HG03175 (cell line): Measurements from ENCODE around the gene HIRIP3.

ENCODE experiments used
- ATAC-seq: cut with Tn5 transposase; IDR thresholded peaks from one replicate; pipeline ENCODE4 v1.9.1; 2021; ENCODE audit warnings: mild to moderate bottlenecking, moderate library complexity; ENCODE audit not compliant: unreplicated experiment

HIRIP3 gene

DNA sequence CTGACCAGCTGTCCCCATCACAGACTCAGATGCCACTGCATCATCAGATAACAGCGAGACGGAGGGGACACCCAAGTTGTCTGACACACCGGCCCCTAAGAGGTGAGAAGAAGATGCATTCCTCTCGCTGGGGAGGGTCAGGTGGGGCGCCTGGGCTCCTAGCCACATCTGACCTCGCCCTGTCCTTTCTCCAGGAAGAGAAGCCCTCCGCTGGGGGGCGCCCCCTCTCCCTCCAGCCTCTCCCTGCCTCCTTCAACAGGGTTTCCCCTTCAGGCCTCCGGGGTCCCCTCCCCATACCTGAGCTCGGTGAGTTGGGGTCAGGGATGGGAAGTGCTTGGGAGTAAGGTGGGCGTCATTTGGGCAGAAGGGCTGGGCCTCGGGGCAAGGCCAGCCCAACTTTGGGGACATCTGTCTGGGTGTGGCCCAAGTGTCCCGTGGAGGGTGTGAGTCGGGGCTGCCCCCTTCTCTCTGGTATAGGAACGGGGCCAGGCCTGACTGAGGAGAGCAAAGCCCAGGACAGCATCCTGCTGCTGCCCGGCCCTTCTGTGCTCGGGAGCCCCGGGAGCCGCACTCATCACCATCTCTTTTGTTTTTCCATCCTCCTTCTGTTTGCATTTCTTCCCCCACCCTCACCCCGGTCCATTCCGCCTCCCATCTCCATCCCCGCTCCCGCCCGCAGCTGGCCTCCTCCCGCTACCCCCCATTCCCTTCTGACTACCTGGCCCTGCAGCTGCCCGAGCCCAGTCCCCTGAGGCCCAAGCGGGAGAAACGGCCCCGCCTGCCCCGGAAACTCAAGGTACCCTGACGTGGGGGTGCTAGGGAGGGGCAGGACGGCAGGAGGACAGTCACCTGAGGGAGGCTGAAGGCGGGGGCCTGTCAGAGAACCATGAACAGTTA, 5.6 kb upstream of the HIRIP3 start:
- no peak for ATAC-seq

DNA sequence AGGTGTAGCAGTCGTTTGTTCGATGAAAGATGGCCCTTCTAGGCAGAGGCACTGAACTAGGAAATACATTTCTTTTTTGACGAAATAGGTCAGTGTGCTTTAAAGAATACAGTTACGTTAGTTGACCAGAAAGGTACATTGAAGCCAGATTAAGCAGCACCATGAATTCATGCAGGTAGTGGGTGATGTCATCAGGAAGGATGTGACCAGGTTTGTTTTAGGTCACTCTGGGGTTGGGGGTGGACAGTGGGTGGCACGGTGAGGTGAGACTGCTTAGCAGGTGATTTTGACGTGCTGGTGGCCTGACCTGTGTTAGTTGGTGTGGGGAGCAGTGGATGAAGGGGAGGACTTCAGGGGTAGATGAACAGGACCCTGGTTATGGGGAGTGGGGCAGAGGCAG, 4.2 kb upstream of the HIRIP3 start:
- no peak for ATAC-seq

DNA sequence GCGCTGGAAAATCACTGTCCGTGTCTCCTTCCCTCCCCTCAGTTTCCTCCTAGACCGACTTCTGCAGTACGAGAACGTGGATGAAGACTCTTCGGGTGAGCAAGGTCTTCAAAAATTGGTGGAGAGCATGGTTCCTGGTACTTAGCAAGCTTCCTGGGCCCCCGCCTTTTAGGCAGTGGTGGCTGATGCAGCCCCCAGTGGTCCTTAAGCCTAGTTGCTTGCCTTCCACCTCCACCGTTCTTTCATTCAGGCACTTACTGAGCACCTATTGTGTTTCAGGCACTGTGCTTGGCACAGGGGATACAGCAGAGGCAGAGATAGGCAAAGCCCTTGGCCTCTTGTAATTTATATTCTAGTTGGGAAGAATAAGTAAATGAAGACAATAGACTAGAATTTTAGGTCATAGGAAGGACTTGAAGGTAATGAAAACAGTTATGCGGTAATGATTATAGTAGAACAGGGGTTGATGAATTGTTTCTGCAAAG, 1.4 kb upstream of the HIRIP3 start:
- no peak for ATAC-seq

DNA sequence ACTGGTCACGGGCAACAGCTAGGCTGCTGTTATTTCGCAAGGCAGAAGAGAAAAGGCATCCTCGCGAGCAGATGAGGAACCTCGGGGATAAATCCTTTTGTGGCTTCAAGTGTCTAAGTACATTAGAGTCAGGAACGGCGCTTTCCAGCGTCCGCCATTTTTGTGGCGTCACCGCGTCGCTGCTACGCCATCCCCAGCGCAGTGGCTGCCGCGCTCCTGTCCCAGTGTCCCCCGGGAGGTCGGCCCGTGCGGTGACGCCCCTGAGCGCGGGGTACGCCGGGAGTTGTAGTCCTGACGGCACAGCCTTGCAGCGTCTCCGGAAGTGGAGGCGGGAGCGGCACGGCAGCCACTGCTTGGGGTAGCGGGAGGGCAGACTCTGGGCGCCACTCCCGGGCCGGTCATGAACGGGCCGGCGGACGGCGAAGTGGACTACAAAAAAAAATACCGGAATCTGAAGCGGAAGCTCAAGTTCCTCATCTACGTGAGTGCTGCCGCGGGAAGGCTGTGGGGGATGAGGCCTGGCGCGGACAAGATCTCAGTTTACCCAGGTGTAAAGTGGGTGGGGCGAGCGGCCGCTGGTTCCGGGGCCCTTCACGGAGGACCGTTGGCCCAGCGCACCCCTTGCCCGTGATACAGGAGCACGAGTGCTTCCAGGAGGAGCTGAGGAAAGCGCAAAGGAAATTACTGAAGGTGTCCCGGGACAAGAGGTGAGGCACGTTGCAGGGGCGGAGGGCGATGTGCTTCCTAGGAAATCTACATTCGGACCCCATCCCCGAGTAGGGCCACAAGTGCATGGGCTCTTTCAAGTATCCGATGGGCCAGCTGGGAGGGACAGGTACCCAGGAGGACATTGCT, 721 bp upstream of the HIRIP3 start, which contains the start of gene INO80E:
Gene INO80E, plus strand, starts transcription at position 331 of the 855 bp plus-strand sequence. Its CDS starts 70 bp downstream, at position 401.
- ATAC-seq: peak; percentile 95

DNA sequence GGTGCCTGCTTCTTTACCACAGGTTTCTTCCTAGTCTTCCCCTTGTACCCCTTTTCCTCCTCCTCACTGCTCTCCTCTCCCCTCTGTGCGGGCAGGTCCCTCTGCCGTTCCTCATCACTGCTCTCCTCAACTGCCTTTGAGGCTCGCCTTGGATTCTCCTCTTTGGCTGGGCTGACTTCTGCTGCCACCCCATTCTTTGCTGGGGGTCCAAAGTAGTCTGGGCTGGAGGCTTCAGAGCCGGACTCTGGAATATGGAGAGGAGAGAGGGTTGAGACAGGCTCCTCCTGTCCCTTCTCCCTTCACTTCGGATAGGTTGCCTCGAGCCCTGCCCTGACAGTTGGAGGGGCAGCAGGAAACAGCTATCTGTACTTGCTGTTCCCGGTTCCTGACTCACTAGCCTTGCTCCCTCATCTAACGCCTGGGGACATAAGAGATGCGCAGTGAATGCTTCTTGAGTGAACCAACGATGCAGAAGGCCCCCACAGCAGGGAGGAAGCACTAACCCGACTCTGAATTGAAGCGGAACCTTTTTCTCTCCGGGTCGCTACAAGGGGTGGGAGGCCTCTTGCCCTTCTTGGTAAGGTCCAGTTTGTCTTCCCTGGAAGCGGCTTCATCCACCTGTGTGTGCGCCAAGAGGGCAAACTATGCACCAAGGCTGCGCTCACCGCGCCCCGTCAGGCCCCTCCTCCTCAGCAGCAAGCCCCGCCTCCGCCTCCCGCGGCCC, 655 bp downstream of the HIRIP3 start:
- peak; percentile 31 for ATAC-seq

DNA sequence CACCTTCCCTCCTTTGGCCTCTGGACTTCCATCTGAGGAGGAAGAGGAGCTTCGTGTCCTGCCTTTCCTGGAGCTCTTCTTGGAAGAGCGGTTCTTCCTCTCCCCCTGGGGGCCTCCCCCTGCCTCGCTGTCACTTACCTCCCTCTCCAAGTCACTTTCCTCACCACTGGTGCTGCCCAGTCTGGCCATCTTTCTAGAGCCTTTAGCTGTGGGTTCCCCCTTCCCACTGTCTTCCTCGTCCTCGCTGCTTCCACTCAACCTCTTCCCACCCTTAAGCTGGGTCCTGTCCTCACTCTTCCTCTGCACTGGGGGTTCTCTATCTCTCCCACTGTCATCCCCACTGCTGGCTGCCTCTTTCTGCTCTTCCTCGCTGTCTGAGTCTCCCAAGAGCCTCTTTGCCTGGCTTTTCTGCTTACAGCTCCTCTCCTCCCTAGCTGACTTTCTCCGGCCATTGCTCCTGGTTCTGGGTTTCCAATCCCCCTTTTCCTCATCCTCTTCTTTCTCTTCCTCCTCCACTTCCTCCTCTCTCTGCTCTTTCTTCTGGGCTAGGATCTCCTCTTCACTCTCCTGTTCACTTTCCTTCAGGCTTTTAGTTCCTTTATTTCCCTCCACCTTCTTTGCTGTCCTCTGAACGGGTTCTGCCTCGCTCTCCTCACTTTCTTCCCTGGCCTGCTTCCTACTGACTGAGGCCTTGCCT, 1.4 kb downstream of the HIRIP3 start:
- no peak for ATAC-seq

DNA sequence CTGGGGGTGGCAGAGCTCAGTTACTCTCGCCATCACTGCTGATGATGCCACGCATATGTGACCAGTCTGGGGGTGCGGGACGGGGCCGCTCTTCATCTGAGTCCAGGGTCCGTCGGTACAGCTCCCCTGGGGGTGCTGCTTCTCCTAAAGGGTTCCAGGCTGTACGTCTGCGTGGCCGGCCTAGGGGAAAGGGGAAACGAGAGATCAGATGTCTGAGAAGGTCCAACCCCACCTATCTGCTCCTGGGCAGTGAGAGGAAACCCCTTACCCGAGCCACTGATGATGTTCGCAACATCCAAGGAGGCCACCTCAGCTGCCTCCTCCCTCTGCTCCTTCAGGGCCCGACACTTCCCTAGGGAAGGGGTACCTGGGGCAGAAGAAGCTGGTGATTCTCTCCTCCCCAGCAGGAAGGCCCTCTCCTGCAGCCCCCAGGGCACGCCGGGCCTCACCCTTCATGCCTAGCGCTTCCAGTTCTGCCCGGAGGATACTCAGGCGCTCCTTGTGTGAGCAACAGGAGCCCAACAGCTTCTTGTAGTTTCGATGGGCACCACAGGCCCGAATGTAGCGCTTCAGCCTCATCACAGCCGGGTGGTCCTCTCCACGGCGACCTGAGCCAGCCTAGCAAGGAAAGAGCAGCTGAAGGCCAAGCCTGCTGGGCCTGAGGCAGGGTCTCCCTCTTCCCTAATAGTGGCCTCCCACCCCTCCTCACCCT, 2.1 kb downstream of the HIRIP3 start:
- no peak for ATAC-seq

DNA sequence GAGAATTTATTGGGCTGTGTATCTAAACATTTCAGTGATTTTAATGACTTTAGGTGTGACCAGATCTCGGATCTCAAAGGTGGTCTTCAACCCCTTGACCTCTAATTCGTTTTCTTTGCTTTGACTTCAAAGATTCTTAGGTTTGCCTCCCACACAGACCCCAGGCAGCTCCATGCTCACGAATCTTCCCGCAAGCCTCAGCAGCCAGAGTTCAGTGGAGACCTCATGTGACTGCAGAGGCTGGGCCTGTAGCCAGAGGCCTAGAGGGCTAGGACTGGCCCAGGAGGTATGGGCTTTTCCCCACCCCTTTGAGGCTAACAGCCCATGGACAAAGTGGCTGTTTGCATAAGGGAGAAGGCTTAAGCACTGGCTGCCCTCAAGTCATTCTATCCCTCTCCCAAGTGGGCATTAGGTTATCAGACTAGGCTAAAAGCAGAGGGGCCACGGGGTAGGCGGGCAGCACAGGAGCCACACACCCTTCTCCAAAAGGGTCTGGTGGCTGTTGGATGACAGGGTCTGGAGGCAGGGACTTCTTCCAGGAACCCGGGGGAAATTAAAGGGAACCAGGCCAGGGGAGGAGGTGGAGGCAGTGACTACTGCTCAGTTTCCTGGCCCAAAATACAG, 3.0 kb downstream of the HIRIP3 start:
- ATAC-seq: no peak

DNA sequence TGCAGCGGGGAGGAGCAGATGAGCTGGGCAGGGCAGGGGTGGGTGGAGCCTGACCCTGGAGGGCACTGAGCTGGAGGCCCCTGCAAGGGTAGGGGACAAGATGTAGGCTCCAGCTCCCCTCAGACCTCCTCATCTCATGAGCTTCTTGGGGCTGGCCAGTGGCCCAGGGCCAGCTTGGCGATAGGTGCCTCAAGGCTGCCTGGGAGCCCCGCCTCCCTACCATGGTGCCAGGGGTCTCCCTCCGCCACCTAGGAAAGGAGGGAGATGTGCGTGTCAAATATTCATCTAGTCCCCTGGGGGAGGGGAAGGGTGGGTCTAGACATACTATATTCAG, 3.9 kb downstream of the HIRIP3 start:
- ATAC-seq: no peak

DNA sequence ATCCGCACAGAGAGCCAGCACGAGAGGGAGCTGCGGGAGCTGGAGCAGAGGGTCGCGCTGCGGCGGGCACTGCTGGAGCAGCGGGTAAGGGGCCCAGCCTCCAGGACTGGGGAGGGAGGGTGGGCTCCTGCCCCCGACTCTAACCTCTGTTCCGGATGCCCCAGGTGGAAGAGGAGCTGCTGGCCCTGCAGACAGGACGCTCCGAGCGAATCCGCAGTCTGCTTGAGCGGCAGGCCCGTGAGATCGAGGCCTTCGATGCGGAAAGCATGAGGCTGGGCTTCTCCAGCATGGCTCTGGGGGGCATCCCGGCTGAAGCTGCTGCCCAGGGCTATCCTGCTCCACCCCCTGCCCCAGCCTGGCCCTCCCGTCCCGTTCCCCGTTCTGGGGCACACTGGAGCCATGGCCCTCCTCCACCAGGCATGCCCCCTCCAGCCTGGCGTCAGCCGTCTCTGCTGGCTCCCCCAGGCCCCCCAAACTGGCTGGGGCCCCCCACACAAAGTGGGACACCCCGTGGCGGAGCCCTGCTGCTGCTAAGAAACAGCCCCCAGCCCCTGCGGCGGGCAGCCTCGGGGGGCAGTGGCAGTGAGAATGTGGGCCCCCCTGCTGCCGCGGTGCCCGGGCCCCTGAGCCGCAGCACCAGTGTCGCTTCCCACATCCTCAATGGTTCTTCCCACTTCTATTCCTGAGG, 4.4 kb downstream of the HIRIP3 start:
- no peak for ATAC-seq

DNA sequence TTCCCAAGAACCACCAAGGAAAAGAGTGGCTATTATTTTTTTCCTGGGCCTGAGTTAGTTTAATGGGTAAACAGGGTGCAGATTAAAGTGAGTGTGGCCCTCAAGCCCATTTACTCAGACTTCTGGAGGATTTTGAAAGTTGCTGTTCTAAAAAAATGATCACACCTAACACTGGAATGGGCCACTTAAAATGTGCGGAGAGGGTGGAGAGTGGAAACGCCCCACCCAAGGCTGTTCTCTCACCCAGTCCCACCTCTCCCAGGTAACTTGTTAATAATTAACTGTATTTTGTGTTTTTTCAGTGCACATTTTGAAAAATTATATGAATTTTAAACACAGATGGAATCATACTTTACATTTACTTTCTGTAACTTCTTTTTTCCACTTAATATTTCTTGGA, 5.4 kb downstream of the HIRIP3 start:
- ATAC-seq: no peak

DNA sequence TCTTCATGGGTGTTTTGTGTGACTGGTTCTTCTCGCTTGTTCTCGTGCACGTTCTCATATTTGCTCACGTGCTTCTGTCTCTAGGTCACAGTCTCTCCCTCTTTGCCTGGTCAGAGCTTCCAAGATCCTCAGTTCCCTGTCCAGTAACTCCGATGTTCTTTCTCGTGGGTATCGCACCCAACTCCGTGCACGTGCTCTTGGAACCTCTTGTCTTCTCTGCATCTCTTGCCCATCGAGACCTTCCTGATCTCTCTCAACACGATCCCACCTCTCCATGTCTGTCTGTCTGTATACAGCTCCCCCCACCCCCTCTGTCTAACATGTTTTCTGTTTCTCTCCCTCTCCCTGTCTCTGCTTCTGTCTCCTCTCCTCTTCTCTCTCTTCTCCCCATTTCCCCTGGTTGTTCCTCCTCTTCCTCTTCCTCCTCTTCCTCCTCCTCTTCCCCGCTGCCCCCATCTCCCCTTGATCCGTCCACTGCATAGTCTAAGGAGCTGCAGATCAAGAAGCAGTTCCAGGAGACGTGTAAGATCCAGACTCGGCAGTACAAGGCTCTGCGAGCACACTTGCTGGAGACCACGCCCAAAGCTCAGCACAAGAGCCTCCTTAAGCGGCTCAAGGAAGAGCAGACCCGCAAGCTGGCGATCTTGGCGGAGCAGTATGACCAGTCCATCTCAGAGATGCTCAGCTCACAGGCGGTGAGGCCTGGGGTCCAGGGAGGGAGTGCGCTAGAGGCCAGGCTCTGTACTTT, 6.1 kb downstream of the HIRIP3 start:
- no peak for ATAC-seq

DNA sequence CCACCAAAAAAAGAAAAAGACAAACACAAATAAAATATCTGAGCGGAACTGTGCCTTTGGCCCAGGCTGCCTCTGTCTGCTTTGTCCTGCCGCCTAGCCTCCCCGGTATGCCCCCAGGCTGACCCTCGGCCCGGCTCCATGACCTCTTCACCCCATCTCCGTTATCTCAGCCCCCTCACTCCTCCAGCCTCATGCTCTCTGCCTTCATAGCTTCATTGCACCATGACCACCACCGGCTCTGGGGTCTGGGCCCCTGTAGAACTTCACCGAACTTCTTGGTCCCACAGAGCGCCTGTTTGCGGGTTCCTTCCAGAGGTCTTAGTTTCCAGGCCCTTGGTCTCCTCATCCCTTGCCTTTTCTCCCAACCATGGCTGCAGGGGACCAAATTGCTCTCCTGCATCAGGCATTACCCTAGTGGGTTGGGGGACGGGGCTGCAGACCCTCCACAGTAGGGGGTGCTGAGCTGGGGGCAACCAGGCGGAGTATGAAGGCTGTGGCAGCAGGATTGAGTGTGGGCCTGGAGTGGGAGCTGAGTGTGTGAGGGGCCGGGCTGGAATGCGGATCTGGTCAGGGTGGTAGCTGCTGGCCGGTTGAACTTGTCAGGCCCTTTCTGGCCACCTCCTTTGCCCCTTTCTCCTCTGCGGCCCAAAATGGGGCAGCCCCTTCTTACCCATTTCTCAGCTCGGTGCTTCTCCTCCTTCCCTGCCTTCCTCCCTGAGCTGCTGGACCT, 6.9 kb downstream of the HIRIP3 start:
- no peak for ATAC-seq

DNA sequence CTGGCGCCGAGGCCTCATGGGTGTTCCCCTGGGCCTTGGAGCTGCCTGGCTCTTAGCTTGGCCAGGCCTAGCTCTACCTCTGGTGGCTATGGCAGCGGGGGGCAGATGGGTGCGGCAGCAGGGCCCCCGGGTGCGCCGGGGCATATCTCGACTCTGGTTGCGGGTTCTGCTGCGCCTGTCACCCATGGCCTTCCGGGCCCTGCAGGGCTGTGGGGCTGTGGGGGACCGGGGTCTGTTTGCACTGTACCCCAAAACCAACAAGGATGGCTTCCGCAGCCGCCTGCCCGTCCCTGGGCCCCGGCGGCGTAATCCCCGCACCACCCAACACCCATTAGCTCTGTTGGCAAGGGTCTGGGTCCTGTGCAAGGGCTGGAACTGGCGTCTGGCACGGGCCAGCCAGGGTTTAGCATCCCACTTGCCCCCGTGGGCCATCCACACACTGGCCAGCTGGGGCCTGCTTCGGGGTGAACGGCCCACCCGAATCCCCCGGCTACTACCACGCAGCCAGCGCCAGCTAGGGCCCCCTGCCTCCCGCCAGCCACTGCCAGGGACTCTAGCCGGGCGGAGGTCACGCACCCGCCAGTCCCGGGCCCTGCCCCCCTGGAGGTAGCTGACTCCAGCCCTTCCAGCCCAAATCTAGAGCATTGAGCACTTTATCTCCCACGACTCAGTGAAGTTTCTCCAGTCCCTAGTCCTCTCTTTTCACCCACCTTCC, 7.9 kb downstream of the HIRIP3 start:
- no peak for ATAC-seq

DNA sequence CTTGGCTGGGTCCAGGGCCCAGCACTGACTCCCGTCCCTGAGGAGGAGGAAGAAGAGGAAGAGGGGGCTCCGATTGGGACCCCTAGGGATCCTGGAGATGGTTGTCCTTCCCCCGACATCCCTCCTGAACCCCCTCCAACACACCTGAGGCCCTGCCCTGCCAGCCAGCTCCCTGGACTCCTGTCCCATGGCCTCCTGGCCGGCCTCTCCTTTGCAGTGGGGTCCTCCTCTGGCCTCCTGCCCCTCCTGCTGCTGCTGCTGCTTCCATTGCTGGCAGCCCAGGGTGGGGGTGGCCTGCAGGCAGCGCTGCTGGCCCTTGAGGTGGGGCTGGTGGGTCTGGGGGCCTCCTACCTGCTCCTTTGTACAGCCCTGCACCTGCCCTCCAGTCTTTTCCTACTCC, 8.5 kb downstream of the HIRIP3 start:
- ATAC-seq: no peak

DNA sequence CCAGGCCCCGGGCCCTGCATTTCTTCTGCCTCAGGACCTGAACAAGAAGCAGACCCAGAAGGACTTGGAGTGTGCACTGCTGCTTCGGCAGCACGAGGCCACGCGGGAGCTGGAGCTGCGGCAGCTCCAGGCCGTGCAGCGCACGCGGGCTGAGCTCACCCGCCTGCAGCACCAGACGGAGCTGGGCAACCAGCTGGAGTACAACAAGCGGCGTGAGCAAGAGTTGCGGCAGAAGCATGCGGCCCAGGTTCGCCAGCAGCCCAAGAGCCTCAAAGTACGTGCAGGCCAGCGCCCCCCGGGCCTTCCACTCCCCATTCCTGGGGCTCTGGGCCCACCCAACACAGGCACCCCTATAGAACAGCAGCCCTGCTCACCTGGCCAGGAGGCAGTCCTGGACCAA, 9.2 kb downstream of the HIRIP3 start:
- ATAC-seq: no peak

DNA sequence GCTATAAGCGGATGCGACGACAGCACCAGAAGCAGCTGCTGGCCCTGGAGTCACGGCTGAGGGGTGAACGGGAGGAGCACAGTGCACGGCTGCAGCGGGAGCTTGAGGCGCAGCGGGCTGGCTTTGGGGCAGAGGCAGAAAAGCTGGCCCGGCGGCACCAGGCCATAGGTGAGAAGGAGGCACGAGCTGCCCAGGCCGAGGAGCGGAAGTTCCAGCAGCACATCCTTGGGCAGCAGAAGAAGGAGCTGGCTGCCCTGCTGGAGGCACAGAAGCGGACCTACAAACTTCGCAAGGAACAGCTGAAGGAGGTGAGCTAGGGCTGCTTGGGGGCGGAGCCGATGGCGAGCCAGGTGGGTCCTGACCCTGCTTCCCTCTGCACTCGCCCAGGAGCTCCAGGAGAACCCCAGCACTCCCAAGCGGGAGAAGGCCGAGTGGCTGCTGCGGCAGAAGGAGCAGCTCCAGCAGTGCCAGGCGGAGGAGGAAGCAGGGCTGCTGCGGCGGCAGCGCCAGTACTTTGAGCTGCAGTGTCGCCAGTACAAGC, 10.1 kb downstream of the HIRIP3 start:
- ATAC-seq: no peak
